Measurements from ENCODE around the gene RASGRF2.

DNA sequence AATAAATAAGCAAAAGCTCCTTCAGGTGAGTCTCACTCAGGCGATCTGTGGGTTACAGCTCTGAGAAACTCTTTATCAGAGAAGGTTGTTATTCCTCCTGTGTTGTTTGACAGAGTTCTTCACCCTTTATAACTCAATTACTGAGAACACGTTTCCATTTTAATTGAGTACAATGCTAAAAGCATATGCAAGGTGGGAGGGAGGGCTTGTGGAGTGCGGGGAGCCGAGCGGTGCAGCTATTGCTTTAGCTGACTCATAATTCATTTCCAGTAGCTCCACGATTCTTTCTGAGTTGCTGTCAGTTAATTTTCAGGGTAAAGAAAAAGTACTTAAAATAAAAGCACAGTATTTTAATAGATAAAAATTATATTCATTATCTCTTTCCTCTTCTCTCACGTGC lies 168.3 kb downstream of the RASGRF2 start:
- TF ChIP-seq, protein P1, sequence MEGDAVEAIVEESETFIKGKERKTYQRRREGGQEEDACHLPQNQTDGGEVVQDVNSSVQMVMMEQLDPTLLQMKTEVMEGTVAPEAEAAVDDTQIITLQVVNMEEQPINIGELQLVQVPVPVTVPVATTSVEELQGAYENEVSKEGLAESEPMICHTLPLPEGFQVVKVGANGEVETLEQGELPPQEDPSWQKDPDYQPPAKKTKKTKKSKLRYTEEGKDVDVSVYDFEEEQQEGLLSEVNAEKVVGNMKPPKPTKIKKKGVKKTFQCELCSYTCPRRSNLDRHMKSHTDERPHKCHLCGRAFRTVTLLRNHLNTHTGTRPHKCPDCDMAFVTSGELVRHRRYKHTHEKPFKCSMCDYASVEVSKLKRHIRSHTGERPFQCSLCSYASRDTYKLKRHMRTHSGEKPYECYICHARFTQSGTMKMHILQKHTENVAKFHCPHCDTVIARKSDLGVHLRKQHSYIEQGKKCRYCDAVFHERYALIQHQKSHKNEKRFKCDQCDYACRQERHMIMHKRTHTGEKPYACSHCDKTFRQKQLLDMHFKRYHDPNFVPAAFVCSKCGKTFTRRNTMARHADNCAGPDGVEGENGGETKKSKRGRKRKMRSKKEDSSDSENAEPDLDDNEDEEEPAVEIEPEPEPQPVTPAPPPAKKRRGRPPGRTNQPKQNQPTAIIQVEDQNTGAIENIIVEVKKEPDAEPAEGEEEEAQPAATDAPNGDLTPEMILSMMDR (IDR thresholded peaks at IDR 0.05): no peak
- TF ChIP-seq ZFX (IDR thresholded peaks at IDR 0.05; ENCODE audit: borderline replicate concordance): no peak
